Measurements from ENCODE around the gene GDE1.
A peak's percentile ranks its signal among the peaks of the same experiment; 100 is the strongest.

Gene GDE1

GRCh38 chr16:19523559-19524355 is 1.9 kb upstream of the GDE1 start, which contains the start of gene CCP110:
TSS of gene CCP110 (plus strand) at chr16:19523942. CDS start at chr16:19527882, 3,940 bp downstream.
- TF ChIP-seq, protein P1, sequence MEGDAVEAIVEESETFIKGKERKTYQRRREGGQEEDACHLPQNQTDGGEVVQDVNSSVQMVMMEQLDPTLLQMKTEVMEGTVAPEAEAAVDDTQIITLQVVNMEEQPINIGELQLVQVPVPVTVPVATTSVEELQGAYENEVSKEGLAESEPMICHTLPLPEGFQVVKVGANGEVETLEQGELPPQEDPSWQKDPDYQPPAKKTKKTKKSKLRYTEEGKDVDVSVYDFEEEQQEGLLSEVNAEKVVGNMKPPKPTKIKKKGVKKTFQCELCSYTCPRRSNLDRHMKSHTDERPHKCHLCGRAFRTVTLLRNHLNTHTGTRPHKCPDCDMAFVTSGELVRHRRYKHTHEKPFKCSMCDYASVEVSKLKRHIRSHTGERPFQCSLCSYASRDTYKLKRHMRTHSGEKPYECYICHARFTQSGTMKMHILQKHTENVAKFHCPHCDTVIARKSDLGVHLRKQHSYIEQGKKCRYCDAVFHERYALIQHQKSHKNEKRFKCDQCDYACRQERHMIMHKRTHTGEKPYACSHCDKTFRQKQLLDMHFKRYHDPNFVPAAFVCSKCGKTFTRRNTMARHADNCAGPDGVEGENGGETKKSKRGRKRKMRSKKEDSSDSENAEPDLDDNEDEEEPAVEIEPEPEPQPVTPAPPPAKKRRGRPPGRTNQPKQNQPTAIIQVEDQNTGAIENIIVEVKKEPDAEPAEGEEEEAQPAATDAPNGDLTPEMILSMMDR (IDR thresholded peaks at IDR 0.05): no peak
- H3K27ac ChIP-seq: peak within 1 kb of the TSS; percentile 47 to 75
- DNase-seq (ENCODE audit: low spot score): peak; percentile 97
- H3K4me3 ChIP-seq: peak within 1 kb of the TSS; percentile 97

GRCh38 chr16:19523184-19523558 is 1.3 kb upstream of the GDE1 start:
- Histone ChIP-seq H3K27ac (no peak overlapping the region), H3K4me3 (peak overlapping the region; percentile 97)
- no peak for DNase-seq (ENCODE audit: low spot score)
- TF ChIP-seq, protein P1 (IDR thresholded peaks at IDR 0.05): no peak

- Histone ChIP-seq H3K4me3 (no peak overlapping the region), H3K27ac (no peak overlapping the region)
- DNase-seq (ENCODE audit: low spot score): no peak
- TF ChIP-seq, protein P1 (IDR thresholded peaks at IDR 0.05): no peak
Observed at GRCh38 chr16:19522760-19523159, 862 bp upstream of the GDE1 start.

DNA sequence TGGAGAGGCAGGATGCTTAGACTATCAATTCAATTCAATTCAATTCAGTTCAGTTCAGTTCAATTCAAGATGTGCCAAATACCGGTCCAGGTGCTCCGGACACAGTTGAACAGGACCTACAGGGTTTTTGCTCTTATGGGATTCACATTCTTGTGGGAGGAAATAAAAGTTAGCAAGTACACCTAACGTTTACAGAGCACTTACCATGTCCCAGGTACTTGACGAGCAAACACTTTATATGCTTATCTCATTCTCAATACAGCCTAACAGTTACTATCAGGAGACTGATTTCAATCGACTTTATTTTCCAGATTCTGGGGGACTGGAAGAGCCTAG is 467 bp upstream of the GDE1 start:
- H3K27ac ChIP-seq: peak overlapping the region; percentile 82 to 91
- TF ChIP-seq, protein P1 (IDR thresholded peaks at IDR 0.05): no peak
- DNase-seq (ENCODE audit: low spot score): no peak
- H3K4me3 ChIP-seq: peak overlapping the region; percentile 83

DNA sequence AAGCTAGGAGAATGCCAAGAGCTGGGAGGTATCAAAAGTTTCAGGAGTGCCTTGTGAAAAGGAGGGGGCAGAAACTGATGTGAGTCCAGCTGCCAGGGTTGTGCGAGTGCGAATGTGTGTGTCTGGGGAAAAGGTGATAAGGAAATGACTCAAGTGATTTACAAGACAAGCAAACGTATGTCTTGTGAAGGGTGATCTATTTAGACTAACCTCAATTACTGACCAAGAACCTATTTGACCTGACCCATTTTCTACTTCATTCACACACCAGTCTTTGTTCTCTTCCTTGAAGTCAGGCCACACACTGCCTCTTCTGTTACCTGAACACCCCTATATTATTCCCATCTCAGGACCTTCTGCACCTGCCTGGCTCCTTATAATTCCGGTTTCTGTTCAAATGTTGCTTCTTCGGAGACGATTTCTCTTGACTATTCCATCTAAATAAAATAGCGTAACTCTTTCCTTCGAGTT is 1.0 kb downstream of the GDE1 start:
- peak overlapping the region; percentile 82 to 91 for H3K27ac ChIP-seq
- no peak for DNase-seq (ENCODE audit: low spot score)
- H3K4me3 ChIP-seq: peak overlapping the region; percentile 83
- TF ChIP-seq, protein P1 (IDR thresholded peaks at IDR 0.05): no peak

DNA sequence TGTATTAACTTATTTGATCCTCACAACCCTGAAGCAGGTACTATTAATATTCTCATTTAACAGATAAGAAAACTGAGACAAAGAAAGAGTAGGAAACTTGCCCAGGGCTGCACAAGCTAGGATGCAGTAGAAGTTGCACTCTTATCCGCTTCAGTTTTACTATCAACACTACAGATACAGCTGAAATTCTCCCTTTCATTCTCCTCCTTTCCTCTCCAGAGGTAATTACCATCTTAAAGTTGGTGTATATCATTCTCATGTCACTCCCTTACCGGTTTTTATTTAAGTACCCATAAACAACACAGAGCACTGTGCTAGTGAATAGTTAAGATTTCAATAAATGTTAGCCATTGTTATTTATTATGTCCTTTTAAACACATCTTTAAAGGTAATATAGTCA is 3.5 kb downstream of the GDE1 start:
- TF ChIP-seq, protein P1 (IDR thresholded peaks at IDR 0.05): no peak
- Histone ChIP-seq H3K4me3 (no peak overlapping the region), H3K27ac (no peak overlapping the region)
- no peak for DNase-seq (ENCODE audit: low spot score)

All from coronary artery (tissue), 2 donors.